Endothelial cell of umbilical vein (primary cell): ENCODE measurements around the gene ITGA1. TPM values are rescaled to one million over a fixed set of nuclear protein-coding genes. Genes with fewer than 3 reads are reported as not detected.

Experiments used
- BruUV-seq: library from RNA; stranded (reverse); fragments of 400-500 nt; replicated peaks from 2 replicates; lab custom pipeline; 2021; lab: Mats Ljungman, UMichigan
- CTCF ChIA-PET: fragments of 300-600, 350-600 bp; sonication (Branson Sonifier 250); formaldehyde crosslinking; loops from one replicate; lab custom pipeline; 2021; ENCODE audit warnings: antibody characterized with exemption, inconsistent platforms; lab: Charles Lee
- POLR2A ChIA-PET: fragments of 300-600, 350-600 bp; sonication (Branson Sonifier 250); formaldehyde crosslinking; loops from one replicate; lab custom pipeline; 2021; ENCODE audit warnings: antibody characterized with exemption, inconsistent platforms; lab: Charles Lee
- DNase-seq: peaks from one replicate; pipeline ENCODE4 v3.0.0-alpha.2; 2011; ENCODE audit warnings: low read depth, low spot score
- FAIRE-seq: peaks from 2 replicates; lab custom pipeline; 2011; peaks lifted over from hg19 to GRCh38; lab: Jason Lieb, UNC
- H2AFZ ChIP-seq: 2 replicates; pipeline ENCODE4 v1.6.0; 2012; ENCODE audit warnings: low read depth, low read length, control low read depth, inconsistent platforms
- H3K27ac ChIP-seq: 2 replicates; pipeline ENCODE4 v1.5.1; 2011; ENCODE audit warnings: low read depth, mild to moderate bottlenecking, control low read depth, low read length, moderate library complexity; ENCODE audit not compliant: insufficient read depth
- H3K27me3 ChIP-seq, 2 experiments: 2 replicates each; pipeline versions ENCODE4 v1.6.0 to v1.6.1; 2011; ENCODE audit warnings: low read length in 2 of 2, mixed read lengths in 1 of 2; ENCODE audit not compliant: control insufficient read depth in 2 of 2, insufficient read depth in 2 of 2
- H3K36me3 ChIP-seq, 2 experiments: 2 replicates in 1 of 2; 3 replicates in 1 of 2; pipeline ENCODE4 v1.5.1; 2011; ENCODE audit warnings: low read length in 2 of 2, mild to moderate bottlenecking in 1 of 2, moderate library complexity in 1 of 2; ENCODE audit not compliant: control insufficient read depth in 2 of 2, insufficient read depth in 2 of 2; ENCODE audit errors: extremely low read depth in 1 of 2
- H3K4me1 ChIP-seq: 3 replicates; pipeline ENCODE4 v1.5.1; 2011; ENCODE audit warnings: mild to moderate bottlenecking, low read length; ENCODE audit not compliant: control insufficient read depth, insufficient read depth; ENCODE audit errors: extremely low read depth
- H3K4me2 ChIP-seq: 2 replicates; pipeline ENCODE4 v1.6.1; 2011; ENCODE audit warnings: low read length, control low read depth, mixed read lengths; ENCODE audit not compliant: insufficient read depth
- H3K4me3 ChIP-seq, 3 experiments: fragments of 200-600 bp in 1 of 3; sonication (generic), shearing (Covaris generic) in 1 of 3; replicated peaks in 1 of 3; 2 replicates each; pipeline ENCODE4 v1.5.1; 2011 to 2016; ENCODE audit warnings: control low read depth in 3 of 3, low read length in 3 of 3, mild to moderate bottlenecking in 2 of 3, inconsistent platforms in 1 of 3, low read depth in 1 of 3, moderate library complexity in 1 of 3; ENCODE audit not compliant: insufficient read depth in 1 of 3
- H3K79me2 ChIP-seq: 2 replicates; pipeline ENCODE4 v1.6.0; 2012; ENCODE audit warnings: low read length, inconsistent platforms; ENCODE audit not compliant: control insufficient read depth, insufficient read depth
- H3K9ac ChIP-seq: replicated peaks from 2 replicates; pipeline ENCODE3; 2011; ENCODE audit warnings: low read length, control low read depth; ENCODE audit not compliant: insufficient read depth; ENCODE audit errors: extremely low read depth
- H3K9me1 ChIP-seq: replicated peaks from 3 replicates; pipeline ENCODE4 v1.6.0; 2011; ENCODE audit warnings: mild to moderate bottlenecking, low read length; ENCODE audit not compliant: control insufficient read depth, insufficient read depth; ENCODE audit errors: extremely low read depth
- H3K9me3 ChIP-seq: replicated peaks from 2 replicates; pipeline ENCODE4 v1.5.1; 2012; ENCODE audit warnings: low read length, inconsistent platforms; ENCODE audit not compliant: control insufficient read depth, insufficient read depth
- H4K20me1 ChIP-seq: replicated peaks from 2 replicates; pipeline ENCODE3; 2011; ENCODE audit warnings: mild to moderate bottlenecking, low read length; ENCODE audit not compliant: control insufficient read depth, insufficient read depth; ENCODE audit errors: extremely low read depth
- CTCF ChIP-seq, 2 donors: IDR thresholded peaks; 1 replicate in 1 of 2; 2 replicates in 1 of 2; pipeline ENCODE4 v1.5.1; 2011; ENCODE audit warnings: low read length in 2 of 2, mild to moderate bottlenecking in 2 of 2, moderate library complexity in 2 of 2, control low read depth in 1 of 2, inconsistent platforms in 1 of 2, low read depth in 1 of 2; ENCODE audit not compliant: insufficient read depth in 1 of 2; ENCODE audit errors: extremely low read depth in 1 of 2
- EZH2 ChIP-seq: IDR thresholded peaks from 2 replicates; pipeline ENCODE4 v1.6.1; 2012; ENCODE audit warnings: borderline replicate concordance, low read depth, mild to moderate bottlenecking, moderate library complexity, low read length, inconsistent platforms; ENCODE audit not compliant: severe bottlenecking
- FOS ChIP-seq: IDR thresholded peaks from 2 replicates; pipeline ENCODE4 v1.6.1; 2011; ENCODE audit warnings: mild to moderate bottlenecking, low read length, moderate library complexity, borderline replicate concordance; ENCODE audit not compliant: insufficient read depth
- GATA2 ChIP-seq: IDR thresholded peaks from 2 replicates; pipeline ENCODE4 v1.7.0; 2011; ENCODE audit warnings: low read depth, mild to moderate bottlenecking, moderate library complexity, mixed read lengths, low read length; ENCODE audit not compliant: insufficient read length, insufficient read depth
- JUN ChIP-seq: IDR thresholded peaks from 2 replicates; pipeline ENCODE4 v1.6.1; 2011; ENCODE audit warnings: borderline replicate concordance, low read depth; ENCODE audit not compliant: insufficient read length, insufficient read depth
- MAX ChIP-seq: IDR thresholded peaks from 2 replicates; pipeline ENCODE4 v1.6.1; 2011; ENCODE audit not compliant: insufficient read depth, insufficient read length
- MYC ChIP-seq: IDR thresholded peaks from one replicate; pipeline ENCODE4 v1.6.1; 2011; ENCODE audit warnings: mild to moderate bottlenecking, low read depth, low read length
- POLR2A ChIP-seq: IDR thresholded peaks from 2 replicates; pipeline ENCODE4 v1.6.1; 2012; ENCODE audit warnings: low read depth, mild to moderate bottlenecking, control low read depth, low read length
- POLR2AphosphoS5 ChIP-seq: IDR thresholded peaks from 2 replicates; pipeline ENCODE4 v1.6.1; 2012; ENCODE audit warnings: low read depth, mild to moderate bottlenecking, control low read depth, low read length, moderate library complexity; ENCODE audit not compliant: insufficient read depth
- dilution Hi-C: fragments of 300-500 bp; cut with MboI; formaldehyde crosslinking; loops from one replicate; pipeline ENCODE4 v1.15.0; 2019; ENCODE audit warnings: low sequenced_read_pairs; ENCODE audit not compliant: extremely low pct_ligation_motif_present
- intact Hi-C: fragments of 100-400 bp; cut with micrococcal nuclease; formaldehyde crosslinking; loops from one replicate; pipeline ENCODE4 v1.10.0; 2022
- polyA plus RNA-seq, 4 experiments: library from polyadenylated mRNA; depleted of rRNA in 3 of 4; stranded (reverse) in 3 of 4; unstranded in 1 of 4; fragments of >200 nt; gene quantifications; 2 replicates each; pipeline versions ENCODE4 v1.2.1 to v1.2.3, GENCODE V29; 2011 to 2012; ENCODE audit warnings: missing spikeins in 1 of 4
- total RNA-seq: library from RNA; stranded (reverse); gene quantifications from 2 replicates; pipeline ENCODE4 v1.2.3, GENCODE V29; 2021

The ITGA1 gene
- total and polyA plus RNA-seq, 2 donors (not counting 3 experiments of a cell fraction or from before 2014, with no cell fraction given), result 0.65 to 1.9 TPM

GRCh38 chr5:52789378-52789777 is 1.7 kb downstream of the ITGA1 start:
- H3K9me3 ChIP-seq, result no peaks in the 10 kb centered on the region
- no peak overlapping the region for H3K4me3 ChIP-seq
- no peak for DNase-seq
- dilution Hi-C loops (no loop called here), intact Hi-C loops (loop anchor here (5.0 kb wide), 1 partner anchor 62 kb away; no protein-coding TSS in a partner anchor)
- H3K9ac ChIP-seq, result no peak overlapping the region
- POLR2A ChIA-PET, result no interaction called here
- H4K20me1 ChIP-seq, result no peaks in the 10 kb centered on the region
- H3K4me1 ChIP-seq, result peaks cover 11% of the 10 kb centered on the region
- no peaks in the 10 kb centered on the region for H3K9me1 ChIP-seq
- H3K36me3 ChIP-seq, result no peaks in the 10 kb centered on the region
- no peaks in the 10 kb centered on the region for H3K79me2 ChIP-seq
- TF ChIP-seq POLR2A, result no peak
- TF ChIP-seq EZH2, result no peak
- no peak for TF ChIP-seq MYC
- TF ChIP-seq MAX, result no peak
- TF ChIP-seq FOS, result no peak
- no peak for TF ChIP-seq GATA2
- TF ChIP-seq CTCF (IDR thresholded peaks at IDR 0.05; ENCODE audit: extremely low read depth in 1 of 2, insufficient read depth in 1 of 2, low read depth in 1 of 2, low read length in 2 of 2), result no peak
- TF ChIP-seq JUN, result no peak
- no peak for TF ChIP-seq POLR2AphosphoS5
- H3K4me2 ChIP-seq, result no peak overlapping the region
- BruUV-seq, result no TSS peak
- no peak overlapping the region for H3K27ac ChIP-seq
- H3K27me3 ChIP-seq, result no peaks in the 10 kb centered on the region
- CTCF ChIA-PET, result interaction anchor here (1.9 kb wide), 1 partner anchor 10 kb away, joined by 7 read pairs; no protein-coding TSS in a partner anchor
- no peak overlapping the region for H2AFZ ChIP-seq
- no peak for FAIRE-seq
